ENCODE measurements around the gene EIF4G3.
"Not testable (repeated sequence)": the region's sequence is repeated elsewhere in the genome, so short reads cannot be mapped to it uniquely, and the experiment has no call there.

The EIF4G3 gene

DNA sequence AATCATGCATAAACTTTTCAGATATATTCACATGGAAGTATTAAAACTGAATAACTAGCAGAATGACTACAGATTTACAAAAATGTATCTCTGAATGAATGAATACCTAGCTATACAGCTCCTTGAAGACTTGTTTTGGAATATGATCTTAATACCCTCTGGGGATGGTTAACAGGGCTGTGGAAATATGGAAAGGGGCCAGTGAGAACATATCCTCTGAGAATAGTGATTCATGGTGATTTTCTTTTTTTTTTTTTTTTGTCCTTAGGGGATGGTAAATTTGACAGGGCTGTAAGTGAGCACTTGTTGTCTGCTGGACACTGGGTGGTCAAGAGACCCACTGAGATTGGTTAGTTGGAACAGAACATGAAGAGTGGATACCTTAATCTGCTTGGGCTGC, 308.9 kb downstream of the EIF4G3 start:
- peak; percentile 32 for DNase-seq

DNA sequence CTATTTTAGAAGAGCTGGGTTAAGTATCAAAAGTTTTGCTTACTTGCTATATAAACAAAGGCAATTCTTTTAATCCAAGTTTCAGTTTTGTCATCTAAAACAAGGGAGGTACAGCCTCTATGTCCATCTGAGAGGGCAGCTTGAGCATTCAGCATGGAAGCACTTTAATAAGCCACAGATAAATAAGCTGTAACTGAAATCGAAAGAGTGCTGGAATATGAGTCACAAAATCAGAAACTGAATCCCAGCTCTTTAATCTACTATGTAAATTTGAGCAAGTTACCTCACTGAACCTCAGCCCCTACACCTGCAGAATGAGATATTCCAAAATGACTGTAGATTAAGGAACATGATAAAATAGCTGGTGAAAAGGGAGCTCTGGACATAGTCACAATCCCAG, 309.6 kb downstream of the EIF4G3 start:
- no peak for DNase-seq

- DNase-seq: no peak
Observed at GRCh38 chr1:20865001-20865400, 311.7 kb downstream of the EIF4G3 start.

GRCh38 chr1:20854529-20854928, 322.2 kb downstream of the EIF4G3 start:
- no peak for DNase-seq

GRCh38 chr1:20851791-20852190, 324.9 kb downstream of the EIF4G3 start:
- not testable (repeated sequence) for DNase-seq

- no peak for DNase-seq
Observed at GRCh38 chr1:20850021-20850420, 326.7 kb downstream of the EIF4G3 start.

DNA sequence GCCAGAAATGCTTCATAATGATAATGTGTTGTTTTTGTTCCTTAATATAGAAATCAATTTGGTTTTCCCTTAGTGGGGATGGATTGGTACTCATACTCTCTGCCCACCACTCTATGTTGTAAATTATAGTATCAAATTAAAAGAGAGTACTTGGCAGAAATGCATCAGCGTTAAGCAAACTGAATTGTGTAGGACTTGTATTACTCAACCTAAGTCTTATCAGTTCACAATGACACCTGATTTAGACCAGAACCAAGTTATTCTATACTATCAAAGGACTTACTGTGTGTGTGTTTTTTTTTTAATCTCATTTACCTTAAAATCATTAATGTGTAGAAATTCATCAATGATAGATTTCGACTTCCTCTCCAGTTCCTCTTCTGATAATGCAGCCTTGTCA, 327.6 kb downstream of the EIF4G3 start:
- DNase-seq: no peak

DNA sequence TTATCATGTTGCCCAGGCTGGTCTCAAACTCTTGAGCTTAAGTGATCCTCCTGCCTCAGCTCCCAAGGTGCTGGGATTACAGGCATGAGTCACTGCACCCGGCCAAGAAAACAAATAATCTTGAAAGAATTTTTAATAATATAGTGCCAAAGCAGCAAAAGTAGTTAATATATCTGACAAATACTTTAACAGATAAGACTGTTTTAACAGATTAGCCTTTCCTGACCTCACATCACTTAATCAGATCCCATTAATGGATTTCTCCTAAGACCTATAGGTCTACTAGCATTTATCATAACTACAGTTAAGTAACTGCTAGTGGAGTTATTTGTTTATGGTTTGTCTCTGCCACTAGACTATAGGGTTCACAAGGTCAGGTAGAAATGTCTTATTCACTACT, 328.5 kb downstream of the EIF4G3 start:
- peak; percentile 13 for DNase-seq

DNA sequence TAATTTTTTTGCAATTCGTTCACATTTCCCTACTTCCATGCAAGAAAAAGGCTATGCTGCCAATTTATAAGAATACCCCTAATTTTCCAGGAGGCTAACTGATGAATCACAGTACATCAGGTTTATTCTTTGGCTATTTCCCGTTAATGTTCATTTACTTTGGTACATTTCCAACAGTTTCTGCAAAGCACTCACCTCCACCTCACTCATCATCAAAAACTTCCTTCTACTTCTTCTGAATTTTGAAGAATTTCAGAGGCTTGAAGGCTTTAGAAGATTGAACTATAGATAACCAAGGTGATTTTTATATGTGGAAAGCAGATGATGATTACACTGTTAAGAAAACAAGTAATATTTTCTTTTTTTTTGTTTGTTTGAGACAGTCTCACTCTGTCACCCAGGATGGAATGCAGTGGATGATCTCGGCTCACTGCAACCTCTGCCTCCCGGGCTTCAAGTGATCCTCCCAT, 329.1 kb downstream of the EIF4G3 start:
- DNase-seq: peak; percentile 50

- DNase-seq: no peak
Observed at GRCh38 chr1:20846461-20847374, 330.0 kb downstream of the EIF4G3 start.

- DNase-seq: no peak
Observed at GRCh38 chr1:20840731-20841130, 336.0 kb downstream of the EIF4G3 start.

GRCh38 chr1:20837554-20838192, 339.0 kb downstream of the EIF4G3 start:
- DNase-seq: no peak

GRCh38 chr1:20836230-20836629, 340.5 kb downstream of the EIF4G3 start:
- DNase-seq: no peak

GRCh38 chr1:20834780-20835179, 341.9 kb downstream of the EIF4G3 start:
- no peak for DNase-seq

DNA sequence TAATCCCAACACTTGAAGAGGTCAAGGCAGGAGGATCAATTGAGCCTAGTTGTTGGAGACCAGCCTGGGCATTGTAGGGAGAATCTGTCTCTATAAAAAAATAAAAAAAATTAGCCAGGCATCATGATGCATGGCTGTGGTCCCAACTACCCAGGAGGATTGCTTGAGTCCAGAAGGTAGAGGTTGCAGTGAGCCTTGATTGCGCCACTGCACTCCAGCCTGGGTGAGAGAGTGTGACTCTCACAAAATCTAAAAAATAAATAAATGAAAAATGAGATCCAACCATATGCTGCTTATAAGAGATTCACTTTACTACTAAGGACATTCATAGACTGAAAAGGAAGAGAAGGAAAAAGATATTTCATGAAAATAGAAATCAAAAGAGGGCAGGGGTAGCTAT, 342.5 kb downstream of the EIF4G3 start:
- DNase-seq: no peak

- no peak for DNase-seq
Observed at GRCh38 chr1:20830378-20830777, 346.3 kb downstream of the EIF4G3 start.

- DNase-seq: no peak
Observed at GRCh38 chr1:20829946-20830345, 346.8 kb downstream of the EIF4G3 start.

GRCh38 chr1:20829531-20829930, 347.2 kb downstream of the EIF4G3 start:
- no peak for DNase-seq

DNA sequence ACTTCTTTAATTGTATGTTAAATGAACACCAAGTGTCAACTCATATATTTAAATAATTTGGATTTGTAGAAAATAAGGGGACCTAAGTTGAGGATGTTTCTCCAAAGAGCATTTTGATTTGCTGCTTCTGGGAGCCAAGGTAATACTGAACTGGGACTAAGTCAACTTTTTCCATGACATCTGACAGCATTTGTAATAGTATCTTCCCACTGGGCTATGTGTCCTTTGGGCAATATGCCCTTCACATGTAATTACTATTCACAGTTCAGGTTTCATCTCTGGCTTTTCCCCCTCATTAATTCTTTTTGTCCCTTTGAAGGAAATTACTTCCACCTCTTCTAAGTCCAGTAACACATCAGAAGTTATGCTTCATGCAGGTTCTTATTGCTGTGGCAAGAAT, 352.9 kb downstream of the EIF4G3 start:
- no peak for DNase-seq

DNA sequence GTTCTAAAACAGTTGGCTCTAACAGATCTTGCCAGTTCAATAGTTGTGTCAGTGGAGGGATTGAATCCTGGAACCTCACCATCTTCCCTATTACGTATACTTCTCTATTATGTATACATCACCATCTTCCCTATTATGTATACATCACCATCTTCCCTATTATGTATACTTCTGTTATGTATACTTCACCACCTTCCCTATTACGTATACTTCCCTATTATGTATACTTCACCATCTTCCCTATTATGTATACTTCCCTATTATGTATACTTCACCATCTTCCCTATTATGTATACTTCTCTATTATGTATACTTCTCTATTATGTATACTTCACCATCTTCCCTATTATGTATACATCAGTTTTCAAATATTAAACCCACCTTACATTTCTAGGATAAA, 355.2 kb downstream of the EIF4G3 start:
- DNase-seq: no peak

- no peak for DNase-seq
Observed at GRCh38 chr1:20819818-20820217, 356.9 kb downstream of the EIF4G3 start.

DNA sequence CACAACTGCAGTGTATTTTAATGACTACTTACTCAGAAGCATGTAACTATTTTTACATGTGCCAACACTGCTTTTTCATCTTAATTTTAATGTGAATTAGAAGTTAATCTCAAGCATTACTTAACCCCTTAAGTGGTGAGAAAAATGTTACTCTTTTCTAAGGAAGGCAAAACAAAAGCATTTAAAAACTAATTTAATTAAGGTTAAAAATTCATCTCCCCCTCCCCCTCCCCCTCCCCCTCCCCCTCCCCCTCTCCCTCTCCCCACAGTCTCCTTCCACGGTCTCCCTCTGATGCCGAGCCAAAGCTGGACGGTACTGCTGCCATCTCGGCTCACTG, 362.2 kb downstream of the EIF4G3 start:
- DNase-seq: no peak

GRCh38 chr1:20811916-20812315, 364.8 kb downstream of the EIF4G3 start:
- no peak for DNase-seq

- no peak for DNase-seq
Observed at GRCh38 chr1:20793236-20793635, 383.5 kb downstream of the EIF4G3 start.
